Neural crest cell (in vitro differentiated cells): Measurements from ENCODE around the gene GJA8. TPM values are rescaled to one million over a fixed set of nuclear protein-coding genes. Genes with fewer than 3 reads are reported as not detected.
"Not testable (repeated sequence)": the region's sequence is repeated elsewhere in the genome, so short reads cannot be mapped to it uniquely, and the experiment has no call there.

ENCODE experiments used
- DNase-seq: peaks from one replicate; pipeline ENCODE4 v3.0.0; 2021; ENCODE audit warnings: low read depth, mixed read lengths, low spot score
- H3K27ac Mint-ChIP-seq: one replicate; pipeline ENCODE4 v1.8.0; 2021; ENCODE audit warnings: mild to moderate bottlenecking, mixed read lengths; ENCODE audit not compliant: unreplicated experiment
- H3K27me3 Mint-ChIP-seq: 2 replicates; pipeline ENCODE4 v1.8.0; 2021; ENCODE audit warnings: low read depth, mild to moderate bottlenecking, mixed read lengths
- H3K36me3 Mint-ChIP-seq: 2 replicates; pipeline ENCODE4 v1.8.0; 2021; ENCODE audit warnings: low read depth, mild to moderate bottlenecking, mixed read lengths
- H3K4me1 Mint-ChIP-seq: 2 replicates; pipeline ENCODE4 v1.8.0; 2021; ENCODE audit warnings: mixed read lengths
- H3K4me3 Mint-ChIP-seq: one replicate; pipeline ENCODE4 v1.8.0; 2021; ENCODE audit warnings: mild to moderate bottlenecking, mixed read lengths
- H3K9me3 Mint-ChIP-seq: 2 replicates; pipeline ENCODE4 v1.8.0; 2021; ENCODE audit warnings: mixed read lengths
- total RNA-seq: library from RNA; stranded (reverse); gene quantifications from 2 replicates; pipeline ENCODE4 v1.2.1, GENCODE V29; 2021

GJA8 gene
- total RNA-seq, 1 donor from 2014 or later = not detected

DNA sequence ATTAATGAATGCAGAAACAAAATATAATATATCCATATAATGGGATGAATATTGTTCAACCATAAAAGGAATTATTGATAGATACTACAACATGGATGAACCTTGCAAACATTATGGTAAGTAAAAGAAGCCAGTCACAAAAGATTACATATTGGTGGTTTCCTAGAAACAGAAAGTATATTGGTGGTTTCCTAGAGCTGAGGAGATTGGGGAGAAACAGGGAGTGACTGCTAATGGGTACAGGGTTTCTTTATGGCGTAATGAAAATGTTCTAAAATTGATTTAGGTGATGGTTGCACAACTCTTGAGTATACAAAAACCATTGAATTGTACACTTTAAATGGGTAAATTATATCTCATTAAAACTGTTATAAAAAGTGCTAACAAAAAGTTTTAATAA lies 40.0 kb downstream of the GJA8 start:
- not testable (repeated sequence) for H3K4me1 Mint-ChIP-seq, DNase-seq, H3K27ac Mint-ChIP-seq, H3K36me3 Mint-ChIP-seq, H3K27me3 Mint-ChIP-seq, H3K9me3 Mint-ChIP-seq, H3K4me3 Mint-ChIP-seq

DNA sequence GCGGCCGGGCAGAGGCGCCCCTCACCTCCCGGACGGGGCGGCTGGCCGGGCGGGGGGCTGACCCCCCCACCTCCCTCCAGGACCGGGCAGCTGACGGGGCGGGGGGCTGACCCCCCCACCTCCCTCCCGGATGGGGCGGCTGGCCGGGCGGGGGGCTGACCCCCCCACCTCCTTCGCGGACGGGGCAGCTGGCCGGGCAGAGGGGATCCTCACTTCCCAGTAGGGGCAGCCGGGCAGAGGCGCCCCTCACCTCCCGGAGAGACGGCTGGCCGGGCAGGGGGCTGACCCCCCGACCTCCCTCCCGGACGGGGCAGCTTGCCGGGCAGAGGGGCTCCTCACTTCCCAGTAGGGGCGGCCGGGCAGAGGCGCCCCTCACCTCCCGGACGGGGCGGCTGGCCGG lies 46.9 kb downstream of the GJA8 start:
- H3K27ac Mint-ChIP-seq, H3K9me3 Mint-ChIP-seq, H3K4me1 Mint-ChIP-seq, H3K4me3 Mint-ChIP-seq, H3K36me3 Mint-ChIP-seq, DNase-seq, H3K27me3 Mint-ChIP-seq: not testable (repeated sequence)

Other genes starting within 250 kb of the GJA8 start
- 21.8 and 22.1 TPM in 2 replicates for gene ACP6, start 232.3 kb upstream of the GJA8 start, total RNA-seq
- 1.1 and 1.2 TPM in 2 replicates for gene GJA5, start 142.2 kb upstream of the GJA8 start, total RNA-seq
- gene GPR89B, start 25.6 kb downstream of the GJA8 start, total RNA-seq = 19.4 and 20.6 TPM in 2 replicates
- 17.2 and 18.5 TPM in 2 replicates for gene NBPF11, start 249.5 kb downstream of the GJA8 start, total RNA-seq